Measurements from ENCODE around the gene VPS33A. TPM values are rescaled to one million over a fixed set of nuclear protein-coding genes. Genes with fewer than 3 reads are reported as not detected.
"Not testable (repeated sequence)": the region's sequence is repeated elsewhere in the genome, so short reads cannot be mapped to it uniquely, and the experiment has no call there.

VPS33A gene
- 34.7 TPM for total RNA-seq (ENCODE audit: insufficient read depth, low replicate concordance)

DNA sequence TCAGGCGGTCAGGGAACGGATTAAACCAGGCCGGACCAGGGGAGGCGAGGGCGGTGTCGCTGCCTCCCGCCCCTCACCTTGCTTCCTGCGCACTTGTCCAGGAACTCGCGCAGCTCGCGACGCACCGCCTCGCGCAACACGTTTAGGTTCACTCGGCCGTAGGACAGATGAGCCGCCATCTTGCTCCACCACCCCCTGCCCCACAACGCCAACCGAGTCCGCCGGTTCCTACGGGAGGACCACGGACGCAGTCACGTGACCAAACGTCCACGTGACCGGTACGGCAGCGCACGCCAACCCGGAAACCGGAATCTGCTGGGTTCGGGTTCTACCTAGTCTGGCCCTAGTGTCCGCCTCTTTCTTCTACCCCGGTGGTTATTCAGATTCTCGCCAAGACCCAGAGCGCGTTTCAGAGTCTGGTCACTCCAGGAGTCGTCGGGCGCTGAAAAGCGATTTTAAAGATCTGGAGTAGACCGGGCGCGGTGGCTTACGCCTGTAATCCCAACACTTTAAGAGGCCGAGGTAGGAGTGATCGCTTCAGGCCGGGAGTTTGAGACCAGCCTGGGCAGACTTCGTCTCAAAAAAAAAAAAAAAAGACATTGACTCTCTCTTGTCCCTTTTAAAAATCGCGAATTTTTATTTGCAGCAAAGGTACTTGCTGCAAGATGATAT is at the start of gene VPS33A:
TSS of gene VPS33A (minus strand) at position 265 of the 672 bp plus-strand sequence. CDS start at position 179, 86 bp downstream.
- DNase-seq (ENCODE audit: low spot score) = peak; percentile 98

DNA sequence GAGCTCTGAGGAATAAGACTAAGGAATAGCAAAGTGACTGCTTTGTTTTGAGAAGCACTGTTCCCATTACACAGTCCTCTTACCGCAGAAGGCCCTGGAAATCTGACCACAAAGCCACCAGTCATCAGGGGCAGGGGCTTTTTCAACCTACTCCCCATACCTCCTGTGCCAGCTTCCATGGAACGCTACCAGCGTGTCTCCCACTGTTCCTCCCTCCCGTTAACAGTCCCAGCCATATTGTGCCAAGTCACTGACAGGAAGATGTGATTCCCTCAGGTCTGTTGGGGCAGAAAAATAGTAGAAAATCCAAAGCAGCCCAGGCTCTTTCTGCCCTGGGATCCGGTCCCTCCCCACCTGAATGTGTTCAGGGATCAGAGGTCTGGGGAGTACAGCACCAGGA is 46.6 kb upstream of the VPS33A start:
- DNase-seq (ENCODE audit: low spot score) = no peak

DNA sequence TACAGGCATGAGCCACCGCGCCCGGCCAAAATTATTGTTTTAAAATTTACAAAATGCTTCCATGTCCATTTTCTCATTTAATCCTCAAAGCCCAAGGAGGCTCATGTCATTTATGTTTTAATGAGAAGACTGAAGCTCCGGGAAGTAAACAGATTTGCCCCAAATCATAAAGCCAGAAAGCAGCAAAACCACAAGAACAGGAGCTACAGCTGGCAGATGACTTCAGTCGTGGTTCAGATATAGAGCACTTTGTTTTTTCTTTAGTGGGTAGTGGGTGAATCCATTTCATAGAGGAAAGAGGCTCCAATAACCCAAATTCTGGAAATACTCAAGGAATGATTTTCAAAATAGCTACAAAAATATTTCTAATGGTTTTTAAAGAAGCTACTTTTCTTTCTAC is 45.4 kb upstream of the VPS33A start:
- DNase-seq (ENCODE audit: low spot score) = no peak

DNA sequence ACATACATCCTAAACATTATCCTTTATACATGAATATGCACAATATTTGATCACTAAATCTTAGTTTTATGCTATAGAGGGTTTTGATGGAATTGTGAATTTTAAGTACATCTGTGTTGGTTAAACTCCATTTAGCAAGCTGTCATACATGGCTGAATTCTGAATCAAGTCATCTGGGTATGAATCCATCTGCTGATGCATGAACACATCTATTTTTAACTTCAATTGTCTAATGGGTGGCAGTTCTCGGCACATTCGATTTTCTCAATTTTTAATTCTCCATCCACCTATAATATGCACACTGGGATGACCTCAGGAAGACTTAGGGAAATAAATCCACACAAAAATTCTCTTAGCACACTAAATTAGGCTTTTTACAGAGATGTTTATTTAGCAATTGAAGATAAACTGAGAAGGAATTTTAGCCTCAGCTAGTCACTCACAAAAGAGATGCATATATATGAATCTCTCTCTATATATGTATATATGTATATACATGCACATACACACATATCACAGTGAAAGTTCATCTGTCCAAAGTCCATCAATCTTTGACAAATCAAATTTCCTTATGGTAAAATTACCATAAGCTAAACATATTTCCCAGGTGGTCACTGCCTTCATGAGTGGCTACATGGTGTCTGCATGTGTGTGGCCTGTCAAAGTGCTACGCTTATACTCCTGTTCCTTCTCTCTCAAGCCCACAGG is 44.5 kb upstream of the VPS33A start:
- DNase-seq (ENCODE audit: low spot score) = no peak

DNA sequence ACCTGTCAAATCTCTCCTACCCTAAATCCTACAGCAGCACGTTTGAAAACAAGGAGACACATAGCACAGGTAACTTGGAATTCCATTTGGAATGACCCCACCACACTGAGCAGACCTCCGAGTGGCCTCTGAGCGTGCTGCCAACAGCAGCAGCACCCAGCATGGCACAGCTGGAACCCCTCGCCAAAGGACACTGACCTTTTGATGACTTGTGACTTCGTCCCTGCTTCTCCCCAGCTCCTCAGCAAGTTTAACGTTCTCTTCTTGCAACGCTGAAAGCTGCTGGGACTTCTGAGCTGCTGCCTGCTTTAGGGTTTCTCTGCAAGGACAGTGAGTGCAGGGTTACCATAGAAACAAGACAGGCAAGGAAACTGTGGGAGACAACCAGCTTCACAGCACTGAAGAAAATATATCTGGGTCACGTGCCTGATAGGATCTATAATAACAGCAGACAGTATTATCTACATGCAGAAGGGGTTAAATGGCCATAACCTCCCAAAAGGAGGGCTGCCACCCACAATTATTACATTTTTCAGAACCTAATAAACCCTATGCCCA is 43.3 kb upstream of the VPS33A start:
- no peak for DNase-seq (ENCODE audit: low spot score)

DNA sequence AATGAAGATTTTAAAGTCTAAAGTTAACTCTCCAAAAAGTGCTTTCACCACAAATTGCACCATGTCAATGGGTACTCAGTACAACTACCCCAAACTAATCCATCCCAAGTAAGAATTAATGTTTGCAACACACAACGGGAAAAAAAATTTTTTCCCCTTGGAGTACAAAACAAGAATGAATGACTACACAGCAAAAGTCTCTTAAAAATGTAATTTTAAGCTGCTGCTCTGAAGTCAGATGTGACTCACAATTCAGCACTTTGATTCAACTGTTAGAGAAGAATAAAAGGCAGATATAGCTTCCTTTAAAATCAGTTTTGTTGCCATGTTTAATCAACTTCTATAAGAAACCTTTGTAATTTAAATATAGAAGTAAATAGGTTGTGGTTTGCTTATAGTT is 42.5 kb upstream of the VPS33A start:
- no peak for DNase-seq (ENCODE audit: low spot score)

DNA sequence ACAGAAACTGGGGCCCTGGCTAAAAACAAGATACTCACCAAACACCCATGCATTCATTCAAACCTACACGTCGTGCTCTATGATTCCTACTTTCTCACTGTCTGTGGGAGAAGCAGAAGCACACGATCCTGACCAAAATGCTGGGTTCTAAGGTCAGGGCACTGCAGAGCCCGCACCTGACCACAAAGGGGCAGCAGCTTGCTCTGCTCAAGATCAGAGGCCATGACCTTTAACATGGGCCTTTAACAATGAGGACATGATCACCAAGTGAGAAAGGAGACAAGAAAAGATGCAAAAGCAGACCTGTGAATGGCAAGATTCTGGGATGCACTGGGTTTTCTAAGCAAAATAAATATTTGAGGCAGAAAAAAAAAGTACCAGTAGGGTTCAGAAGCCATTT is 40.1 kb upstream of the VPS33A start:
- DNase-seq (ENCODE audit: low spot score) = no peak

DNA sequence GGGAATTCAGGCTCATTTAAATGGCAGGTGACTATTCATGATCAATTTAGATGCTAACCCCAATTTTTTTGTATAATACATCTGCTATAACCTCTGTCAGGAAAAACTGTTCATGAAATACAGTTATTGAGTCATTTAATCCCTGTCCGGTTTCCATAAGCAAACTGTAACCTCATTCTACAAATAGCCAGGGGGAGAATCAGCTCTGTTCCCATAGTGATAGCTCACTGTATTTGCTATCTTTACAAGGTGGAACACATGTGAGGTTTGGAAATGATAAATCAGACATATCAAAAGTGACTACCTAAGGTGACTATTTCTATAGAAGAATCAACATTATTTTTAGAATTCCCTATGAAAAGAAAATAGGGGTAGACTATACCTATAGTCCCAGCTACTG is 38.6 kb upstream of the VPS33A start:
- DNase-seq (ENCODE audit: low spot score) = no peak

DNA sequence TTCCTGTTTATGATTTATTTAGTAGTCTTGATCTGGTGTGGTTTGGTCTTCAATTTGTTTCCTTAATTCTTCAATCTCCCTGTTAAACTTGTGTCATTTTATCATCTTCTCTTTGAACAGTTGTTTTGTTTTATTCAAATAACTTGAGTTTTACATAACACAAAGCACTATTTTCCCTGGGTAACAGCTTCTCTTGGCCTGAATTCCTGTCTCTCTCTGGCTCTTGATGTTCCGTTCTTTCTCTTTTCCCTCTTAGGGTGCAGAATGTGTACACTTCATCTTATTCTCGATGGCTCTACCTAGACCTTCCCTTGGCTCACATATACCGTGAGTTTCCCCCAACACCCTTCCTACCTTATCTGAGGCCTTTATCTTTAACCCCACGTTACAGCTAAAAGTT is 36.8 kb upstream of the VPS33A start:
- no peak for DNase-seq (ENCODE audit: low spot score)

DNA sequence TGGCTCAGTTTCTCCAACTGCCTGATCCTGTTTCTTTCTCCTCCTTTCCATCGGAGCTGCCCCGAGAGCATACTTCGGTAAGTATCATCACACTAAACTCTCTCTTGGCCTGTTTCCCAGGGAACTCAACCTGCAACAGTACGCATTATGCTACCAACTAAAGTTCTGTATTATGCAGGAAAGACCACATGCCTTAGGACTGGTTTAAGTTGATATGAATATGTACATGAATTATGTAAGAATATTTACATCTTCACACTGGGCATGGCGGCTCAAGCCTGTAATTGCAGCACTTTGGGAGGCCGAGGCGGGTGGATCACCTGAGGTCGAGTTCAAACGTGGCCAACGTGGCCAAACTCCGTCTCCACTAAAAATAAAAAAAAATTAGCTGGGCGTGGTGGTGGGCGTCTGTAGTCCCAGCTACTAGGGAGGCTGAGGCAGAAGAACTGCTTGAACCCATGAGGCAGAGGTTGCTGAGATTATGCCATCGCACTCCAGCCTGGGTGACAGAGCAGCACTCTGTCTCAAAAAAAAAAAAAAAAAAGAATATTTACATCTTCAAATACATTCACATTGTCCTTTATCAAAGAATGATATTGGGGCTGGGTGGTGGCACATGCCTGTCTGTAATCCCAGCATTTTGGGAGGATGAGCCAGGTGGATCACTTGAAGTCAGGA is 31.9 kb upstream of the VPS33A start:
- no peak for DNase-seq (ENCODE audit: low spot score)

DNA sequence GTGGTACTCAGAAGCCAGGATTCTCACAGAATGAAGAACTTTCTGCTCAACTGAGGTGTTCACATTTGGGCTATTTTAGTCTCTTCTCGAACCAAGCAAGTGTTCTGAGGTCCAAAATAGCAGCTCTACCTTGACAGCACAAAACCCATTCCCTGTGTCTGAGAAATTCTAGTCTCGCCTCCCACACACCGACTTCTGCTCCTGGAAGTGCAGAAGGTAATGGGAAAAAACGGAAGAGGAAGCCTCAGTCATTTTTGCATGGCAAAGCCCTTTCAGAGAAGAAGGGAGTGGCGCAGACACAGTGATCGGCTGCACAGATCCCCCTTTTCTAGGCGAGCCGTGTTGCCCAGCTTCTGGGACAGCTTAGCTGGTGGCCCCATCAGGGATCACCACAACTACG is 31.2 kb upstream of the VPS33A start:
- no peak for DNase-seq (ENCODE audit: low spot score)

DNA sequence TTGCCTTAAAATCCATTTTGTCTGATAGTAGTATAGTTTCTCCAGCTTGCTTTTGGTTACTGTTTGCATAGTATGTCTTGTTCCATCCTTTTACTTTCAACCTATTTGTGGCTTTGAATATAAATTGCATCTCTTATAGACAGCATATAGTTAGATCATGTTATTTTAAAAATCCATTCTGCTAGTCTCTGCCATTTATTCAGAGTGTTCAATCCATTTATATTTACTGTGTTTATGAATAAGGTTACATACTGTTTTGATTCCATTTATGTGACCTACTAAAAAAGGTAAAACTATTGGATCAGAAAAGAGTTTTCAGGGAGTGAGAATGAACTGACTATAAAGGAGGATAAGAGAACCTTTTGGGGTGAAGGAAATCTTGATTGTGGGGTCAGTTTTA is 29.6 kb upstream of the VPS33A start:
- DNase-seq (ENCODE audit: low spot score) = no peak

DNA sequence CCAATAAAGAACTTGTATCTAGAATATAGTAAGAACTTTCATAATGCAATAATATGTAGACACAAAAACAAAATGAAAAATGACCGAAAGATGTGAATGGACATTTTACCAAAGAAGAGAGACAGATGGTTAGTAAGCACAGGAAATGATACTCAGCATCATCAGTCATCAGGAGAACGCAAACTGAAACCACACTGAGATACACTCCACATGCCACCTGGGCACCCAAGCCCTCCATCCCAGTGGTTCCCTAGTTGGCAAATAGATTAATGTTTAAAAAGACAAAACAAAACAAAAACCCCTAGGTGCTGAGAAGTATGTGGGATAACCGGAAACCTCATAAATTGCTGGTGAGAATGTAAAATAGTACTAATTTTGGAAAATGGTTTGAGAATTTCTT is 26.8 kb upstream of the VPS33A start:
- DNase-seq (ENCODE audit: low spot score) = no peak

DNA sequence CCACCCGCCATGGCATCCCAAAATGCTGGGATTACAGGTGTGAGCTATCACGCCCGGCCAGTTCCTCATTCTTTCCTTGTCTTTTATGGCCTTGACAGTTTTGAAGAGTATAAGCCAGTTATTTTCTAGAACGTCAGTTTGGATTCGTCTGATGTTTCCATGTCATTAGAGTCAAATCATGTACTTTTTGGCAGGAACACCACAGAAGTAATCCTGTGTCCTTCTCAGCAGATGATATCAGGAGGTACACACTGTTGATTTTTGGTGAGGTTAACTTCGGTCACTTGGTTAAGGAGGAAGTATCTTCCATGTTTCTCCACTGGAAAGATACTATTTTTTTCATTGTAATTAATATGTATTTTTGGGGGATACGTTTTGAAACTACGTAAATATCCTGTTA is 25.1 kb upstream of the VPS33A start:
- DNase-seq (ENCODE audit: low spot score) = no peak

DNA sequence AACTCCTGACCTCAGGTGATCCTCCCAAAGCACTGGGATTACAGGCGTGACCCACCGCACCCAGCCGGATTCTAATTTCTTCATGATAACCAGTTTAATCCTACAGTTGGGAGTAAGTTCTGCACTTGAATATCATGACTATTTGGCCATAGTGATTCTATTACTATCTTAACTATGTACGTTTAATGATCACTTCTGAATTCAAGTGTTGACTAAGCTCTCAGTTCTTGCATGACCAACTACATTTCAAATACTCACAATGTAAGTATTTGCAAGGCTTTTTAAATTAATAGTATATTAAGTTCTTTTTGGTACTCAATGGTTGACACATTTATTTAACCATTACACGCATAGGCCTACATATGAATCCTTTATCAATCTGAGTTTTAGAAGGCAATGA is 17.4 kb upstream of the VPS33A start:
- DNase-seq (ENCODE audit: low spot score) = no peak

DNA sequence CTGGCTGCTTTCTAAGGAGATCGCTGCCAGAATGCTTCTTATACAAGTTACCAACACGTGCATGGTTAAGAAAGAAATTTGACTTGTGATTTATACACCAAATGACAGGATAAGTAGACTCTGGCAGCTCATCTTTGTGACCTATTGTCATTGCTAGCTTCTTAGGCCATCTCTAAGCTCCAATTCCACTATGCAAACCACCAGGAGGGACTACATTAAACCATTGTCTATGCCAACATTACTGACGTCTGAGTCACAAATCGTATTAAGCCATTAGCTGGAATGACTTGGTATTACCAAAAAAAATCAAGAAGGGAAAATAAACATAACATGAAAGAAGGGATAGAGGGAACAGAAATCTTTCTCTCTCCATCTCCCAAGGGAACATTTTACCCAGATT is 15.8 kb upstream of the VPS33A start:
- DNase-seq (ENCODE audit: low spot score) = peak; percentile 21

DNA sequence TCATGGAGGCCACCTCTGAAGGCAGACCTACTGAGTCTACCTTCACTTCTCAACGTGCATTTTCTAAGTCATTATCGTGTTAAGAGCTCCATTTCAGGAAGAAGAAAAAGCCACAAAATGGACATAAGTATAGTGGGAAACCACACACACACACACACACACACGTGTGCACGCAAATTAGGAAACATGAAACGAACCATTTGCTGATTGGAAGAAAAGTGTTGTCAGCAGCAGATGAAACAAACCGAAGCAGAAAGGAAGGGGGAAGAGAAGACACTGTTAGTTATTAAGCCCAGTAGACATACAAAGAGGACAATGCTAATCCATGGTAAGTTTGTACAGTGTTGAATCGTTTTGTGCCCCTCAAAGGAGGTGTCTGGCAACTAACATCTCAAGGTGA is 9.9 kb upstream of the VPS33A start:
- DNase-seq (ENCODE audit: low spot score) = no peak

DNA sequence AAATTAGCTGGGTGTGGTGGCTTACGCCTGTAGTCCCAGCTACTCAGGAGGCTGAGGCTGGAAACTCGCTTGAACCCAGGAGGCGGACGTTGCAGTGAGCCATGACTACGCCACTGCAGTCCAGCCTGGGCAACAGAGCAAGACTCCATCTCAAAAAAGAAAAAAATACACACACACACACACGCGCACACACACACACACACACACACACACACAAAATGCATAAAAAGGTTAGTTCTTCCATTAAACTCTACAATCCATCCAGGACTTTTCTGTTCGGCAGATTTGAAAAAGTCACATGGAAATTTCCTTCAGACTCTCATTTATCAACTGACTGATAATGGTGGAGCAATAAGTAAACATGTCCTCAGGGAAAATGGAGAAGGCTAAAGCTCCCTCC is 9.2 kb upstream of the VPS33A start:
- DNase-seq (ENCODE audit: low spot score) = no peak

DNA sequence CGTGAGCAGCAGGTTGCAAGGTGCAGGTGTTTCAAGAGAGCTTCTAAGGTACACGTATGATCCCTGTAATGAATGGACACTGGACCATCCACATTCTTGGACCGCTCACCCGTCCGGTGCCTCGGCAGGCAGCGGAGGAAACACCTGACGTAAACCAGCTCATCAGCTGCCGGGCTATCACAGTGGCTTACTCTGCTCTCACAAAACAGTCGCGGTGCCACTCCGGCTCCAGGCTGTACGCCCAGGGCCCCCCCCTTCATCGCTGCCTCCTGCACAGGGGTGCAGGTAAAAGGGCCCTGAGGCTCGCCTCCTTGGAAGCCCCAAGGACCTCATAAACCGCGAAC is 436 bp downstream of the VPS33A start:
- DNase-seq (ENCODE audit: low spot score) = no peak

DNA sequence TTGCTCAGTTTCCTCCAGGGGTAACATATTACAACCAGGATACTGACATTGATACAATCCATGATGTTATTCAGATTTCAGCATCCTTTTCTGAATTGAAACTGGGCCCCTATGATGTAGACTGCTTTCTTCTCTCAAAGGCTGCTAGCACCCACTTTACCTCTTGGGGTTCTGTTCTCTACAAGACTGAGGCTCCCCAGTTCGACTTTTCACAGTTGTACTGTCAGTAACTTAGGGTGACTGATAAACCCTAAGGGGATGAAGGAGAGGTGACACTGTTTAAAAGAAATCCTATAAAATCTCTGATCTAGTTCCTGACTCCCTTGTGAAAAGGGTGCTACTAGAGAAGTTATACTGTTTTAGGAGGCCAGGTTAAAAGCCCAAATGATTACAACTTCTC is 818 bp downstream of the VPS33A start:
- no peak for DNase-seq (ENCODE audit: low spot score)

DNA sequence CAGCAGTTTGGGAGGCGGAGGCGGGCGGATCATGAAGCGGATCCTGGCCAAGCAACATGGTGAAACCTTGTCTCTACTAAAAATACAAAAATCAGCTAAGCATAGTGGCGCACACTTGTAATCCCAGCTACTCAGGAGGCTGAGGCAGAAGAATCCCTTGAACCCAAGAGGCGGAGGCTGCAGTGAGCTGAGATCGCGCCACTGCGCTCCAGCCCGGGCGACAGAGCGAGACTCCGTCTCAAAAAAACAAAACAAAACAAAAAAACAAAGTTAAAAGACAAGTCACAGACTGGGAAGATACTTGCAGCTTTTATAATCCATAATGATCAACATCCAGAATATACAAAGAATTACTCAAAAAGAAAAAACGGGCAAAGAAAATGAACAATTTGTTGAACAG is 5.6 kb downstream of the VPS33A start:
- DNase-seq (ENCODE audit: low spot score) = not testable (repeated sequence)

DNA sequence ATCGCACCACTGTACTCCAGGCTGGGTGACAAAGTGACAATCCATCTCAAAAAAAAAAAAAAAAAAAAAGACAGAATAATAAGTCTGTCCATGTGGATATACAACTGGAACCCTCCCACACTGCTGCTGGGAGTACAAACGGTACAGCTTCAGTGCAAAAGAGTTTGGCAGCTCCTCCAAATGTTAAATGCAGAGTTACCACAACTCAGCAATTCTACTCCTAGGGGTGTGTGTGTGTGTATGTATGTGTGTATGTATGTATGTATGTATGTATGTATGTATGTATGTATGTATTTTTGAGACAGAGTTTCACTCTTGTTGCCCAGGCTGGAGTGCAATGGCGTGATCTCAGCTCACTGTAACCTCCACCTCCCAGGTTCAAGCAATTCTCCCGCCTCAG is 7.4 kb downstream of the VPS33A start:
- not testable (repeated sequence) for DNase-seq (ENCODE audit: low spot score)

DNA sequence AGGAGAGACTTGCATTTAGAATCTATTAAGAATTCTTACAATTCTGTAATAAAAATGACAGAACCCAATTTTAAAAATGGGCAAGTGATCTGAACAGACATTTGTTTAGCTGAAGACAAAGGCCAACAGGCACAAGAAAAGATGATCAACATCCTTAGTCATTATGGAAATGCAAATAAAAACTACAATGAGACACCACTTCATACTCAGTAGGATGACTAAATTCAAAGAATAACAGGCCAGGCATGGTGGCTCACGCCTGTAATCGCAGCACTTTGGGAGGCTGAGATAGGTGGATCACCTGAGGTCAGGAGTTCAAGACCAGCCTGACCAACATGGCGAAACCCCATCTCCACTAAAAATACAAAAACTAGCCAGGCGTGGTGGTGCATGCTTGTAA is 7.8 kb downstream of the VPS33A start:
- DNase-seq (ENCODE audit: low spot score) = not testable (repeated sequence)

All from umbilical cord (tissue), 2 donors.